Measurements from ENCODE around the gene EIF4B.

The EIF4B gene

GRCh38 chr12:53047221-53048032 lies 41.2 kb downstream of the EIF4B start:
- DNase-seq (ENCODE audit: low read depth in 2 of 2): peak; percentile 48 to 68

GRCh38 chr12:53048033-53048779 lies 42.0 kb downstream of the EIF4B start:
- DNase-seq (ENCODE audit: low read depth in 2 of 2): no peak

- no peak for DNase-seq (ENCODE audit: low read depth in 2 of 2)
Observed at GRCh38 chr12:53048780-53049401, 42.6 kb downstream of the EIF4B start.

GRCh38 chr12:53049571-53050318 lies 43.5 kb downstream of the EIF4B start, which contains the start of gene TNS2:
TSS of gene TNS2 (plus strand) at chr12:53050065. CDS start at chr12:53050186, 121 bp downstream.
- no peak for DNase-seq (ENCODE audit: low read depth in 2 of 2)

- no peak for DNase-seq (ENCODE audit: low read depth in 2 of 2)
Observed at GRCh38 chr12:53050426-53051057, 44.3 kb downstream of the EIF4B start.

- no peak for DNase-seq (ENCODE audit: low read depth in 2 of 2)
Observed at GRCh38 chr12:53051058-53051880, 45.0 kb downstream of the EIF4B start.

- DNase-seq (ENCODE audit: low read depth in 2 of 2): no peak
Observed at GRCh38 chr12:53051881-53052412, 45.7 kb downstream of the EIF4B start.

- no peak for DNase-seq (ENCODE audit: low read depth in 2 of 2)
Observed at GRCh38 chr12:53052419-53053217, 46.4 kb downstream of the EIF4B start.

GRCh38 chr12:53053218-53054111 lies 47.2 kb downstream of the EIF4B start:
- peak; percentile 37 to 46 for DNase-seq (ENCODE audit: low read depth in 2 of 2)

- DNase-seq (ENCODE audit: low read depth in 2 of 2): peak; percentile 90
Observed at GRCh38 chr12:53054112-53054878, 48.0 kb downstream of the EIF4B start.

- no peak for DNase-seq (ENCODE audit: low read depth in 2 of 2)
Observed at GRCh38 chr12:53055471-53056266, 49.4 kb downstream of the EIF4B start.

- DNase-seq (ENCODE audit: low read depth in 2 of 2): no peak
Observed at GRCh38 chr12:53056296-53056695, 50.0 kb downstream of the EIF4B start.

- DNase-seq (ENCODE audit: low read depth in 2 of 2): no peak
Observed at GRCh38 chr12:53056901-53057300, 50.6 kb downstream of the EIF4B start.

GRCh38 chr12:53057816-53058500 lies 51.7 kb downstream of the EIF4B start:
- no peak for DNase-seq (ENCODE audit: low read depth in 2 of 2)

GRCh38 chr12:53058674-53059433 lies 52.6 kb downstream of the EIF4B start:
- DNase-seq (ENCODE audit: low read depth in 2 of 2): no peak

All from stimulated activated CD4-positive, alpha-beta T cell treated with anti-CD3 and anti-CD28 coated beads, Interleukin-1b, Interleukin-23, amount 100 ng/mL, for 4 hours (primary cell).